LNCaP clone FGC (cell line): Measurements from ENCODE around the gene PDE8A.

Experiments used
- DNase-seq: peaks from one replicate; pipeline ENCODE4 v3.0.0-alpha.2; 2011; ENCODE audit warnings: low read depth
- H3K4me3 ChIP-seq: 2 replicates; pipeline ENCODE4 v1.5.1; 2011; ENCODE audit warnings: mild to moderate bottlenecking, low read depth, low read length, control low read depth
- CTCF ChIP-seq: IDR thresholded peaks from 2 replicates; pipeline ENCODE4 v1.5.1; 2012; ENCODE audit warnings: mild to moderate bottlenecking; ENCODE audit not compliant: control insufficient read depth, insufficient read depth; ENCODE audit errors: extremely low read depth

The PDE8A gene

DNA sequence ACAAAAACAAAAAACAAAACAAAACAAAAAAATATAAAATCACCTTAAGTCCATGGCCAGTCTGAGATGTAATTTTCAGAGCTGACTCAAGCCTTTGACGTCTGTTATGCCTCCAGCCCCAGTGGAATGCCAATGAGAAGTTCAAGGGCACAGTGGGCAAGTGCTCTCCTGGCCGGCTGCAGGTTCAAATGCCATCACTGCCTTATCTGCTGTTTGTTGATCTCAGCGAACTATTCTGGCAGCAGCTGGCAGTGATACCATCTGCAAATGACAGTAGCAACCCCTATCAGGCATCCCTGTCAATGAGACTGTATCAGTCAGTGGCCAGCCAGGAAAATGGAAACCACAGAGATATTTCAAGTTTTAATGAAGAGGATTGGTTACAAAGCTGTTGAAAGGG, 10.8 kb upstream of the PDE8A start:
- H3K4me3 ChIP-seq, result no peak overlapping the region
- TF ChIP-seq CTCF, result no peak
- no peak for DNase-seq

GRCh38 chr15:84973492-84974460, 7.9 kb upstream of the PDE8A start:
- no peak for TF ChIP-seq CTCF

GRCh38 chr15:84975871-84976351, 5.7 kb upstream of the PDE8A start:
- H3K4me3 ChIP-seq, result no peak overlapping the region
- DNase-seq, result no peak
- TF ChIP-seq CTCF, result no peak

More at GRCh38 chr15:84973492-84974460, 7.9 kb upstream of the PDE8A start:
- no peak for DNase-seq
- no peak overlapping the region for H3K4me3 ChIP-seq

- H3K4me3 ChIP-seq, result no peak overlapping the region
- TF ChIP-seq CTCF, result no peak
These were observed 4.8 kb upstream of the PDE8A start for GRCh38 chr15:84976746-84977345.

DNA sequence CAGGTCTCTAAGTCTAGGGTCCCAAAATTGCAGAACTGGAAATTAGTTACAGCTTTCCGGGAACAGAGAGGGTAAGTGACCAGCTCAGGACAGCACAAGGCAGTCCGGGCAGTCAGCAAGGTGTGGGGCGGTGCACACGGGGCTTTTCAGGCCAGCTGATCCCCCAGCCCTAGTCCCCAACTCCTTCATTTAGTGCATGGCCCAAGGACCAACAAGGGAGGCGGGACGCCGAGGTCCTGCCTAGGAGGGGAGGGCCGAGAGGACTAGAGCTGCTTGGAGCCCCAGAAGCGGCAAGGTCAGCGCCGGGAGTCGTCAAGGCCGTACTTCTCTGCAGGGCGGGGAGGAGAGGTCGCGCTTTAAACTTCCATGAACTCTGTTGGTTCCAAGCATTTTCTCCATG, 2.0 kb upstream of the PDE8A start:
- H3K4me3 ChIP-seq, result peak overlapping the region; percentile 84
- TF ChIP-seq CTCF, result no peak
- no peak for DNase-seq

More at GRCh38 chr15:84976746-84977345, 4.8 kb upstream of the PDE8A start:
- DNase-seq, result no peak

- DNase-seq, result peak; percentile 62
- peak overlapping the region; percentile 84 for H3K4me3 ChIP-seq
- TF ChIP-seq CTCF, result peak; percentile 9; the same call in 1 of the 2 replicates
These were observed 1.2 kb upstream of the PDE8A start for GRCh38 chr15:84980196-84981053.
